Mucosa of rectum (tissue), 2 donors: ENCODE results near the gene RALGDS.

Source experiments
- H3K27ac ChIP-seq, 2 donors: one replicate each; pipeline ENCODE4 v1.7.0; 2013; ENCODE audit warnings: inconsistent platforms in 2 of 2, low read depth in 2 of 2, low read length in 2 of 2
- H3K27me3 ChIP-seq, 2 donors: one replicate each; pipeline ENCODE4 v1.7.0; 2013; ENCODE audit warnings: low read length in 2 of 2; ENCODE audit not compliant: control insufficient read depth in 2 of 2, insufficient read depth in 2 of 2
- H3K36me3 ChIP-seq, 2 donors: one replicate each; pipeline ENCODE4 v1.7.0; 2013; ENCODE audit warnings: low read length in 2 of 2; ENCODE audit not compliant: control insufficient read depth in 2 of 2, insufficient read depth in 2 of 2
- H3K4me1 ChIP-seq, 2 donors: one replicate each; pipeline ENCODE4 v1.7.0; 2013; ENCODE audit warnings: low read length in 2 of 2, mild to moderate bottlenecking in 1 of 2; ENCODE audit not compliant: control insufficient read depth in 2 of 2, insufficient read depth in 2 of 2
- H3K4me3 ChIP-seq, 2 donors: one replicate each; pipeline ENCODE4 v1.7.0; 2013; ENCODE audit warnings: low read length in 2 of 2
- H3K9ac ChIP-seq, 2 donors: one replicate each; pipeline ENCODE4 v1.7.0; 2013; ENCODE audit warnings: low read length in 2 of 2, low read depth in 1 of 2, mild to moderate bottlenecking in 1 of 2
- H3K9me3 ChIP-seq, 2 donors: one replicate each; pipeline ENCODE4 v1.7.0; 2013; ENCODE audit warnings: low read length in 2 of 2; ENCODE audit not compliant: control insufficient read depth in 2 of 2
- donor health status: healthy.
- donor health status: Normal muscosa, but diverticular disease.

The RALGDS gene

DNA sequence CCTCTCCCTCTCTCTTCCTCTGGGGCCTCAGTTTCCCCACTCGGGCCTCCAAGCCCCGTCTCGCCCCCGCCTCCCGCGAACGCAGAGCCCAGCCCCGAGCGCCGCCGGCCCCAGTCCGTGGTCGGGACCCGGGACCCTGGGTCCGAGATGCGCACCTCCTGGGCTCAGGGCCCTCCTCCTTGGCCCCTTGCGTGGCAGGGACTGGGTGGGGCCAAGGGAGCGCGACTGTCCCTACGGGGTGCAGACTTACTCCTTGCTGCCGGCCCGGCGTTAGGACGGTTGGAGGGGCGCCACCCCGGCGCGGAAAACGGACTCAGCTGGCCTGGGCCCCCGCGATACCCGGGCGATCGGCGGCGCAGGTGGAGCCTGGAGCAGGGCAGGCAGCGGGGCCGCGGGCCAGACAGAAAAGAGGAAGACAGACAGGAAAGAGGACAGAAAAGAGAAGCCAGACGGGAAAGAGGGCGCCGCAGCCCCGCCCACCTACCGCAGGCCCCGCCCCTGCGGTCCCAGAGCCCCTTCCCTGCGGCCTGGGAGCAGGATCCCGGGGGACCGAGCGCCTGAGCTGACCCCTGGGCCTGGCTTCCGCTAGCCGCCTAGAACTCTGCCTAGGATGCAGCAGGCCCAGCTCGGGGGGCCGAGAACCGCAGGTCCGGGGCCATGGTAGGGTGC, 42.6 kb upstream of the RALGDS start, which contains the start of gene GBGT1:
Gene GBGT1 (minus strand): TSS at position 411 of the 669 bp plus-strand sequence. CDS start 1,502 bp downstream, outside the sequence.
- Histone ChIP-seq H3K27ac (peak within 1 kb of the TSS; percentile 53 to 56), H3K4me3 (peak within 1 kb of the TSS; percentile 64 to 68), H3K9me3 (no peaks in the 10 kb centered on the region), H3K36me3 (no peaks in the 10 kb centered on the region), H3K4me1 (peaks cover 8% of the 10 kb centered on the region in 2 donors), H3K27me3 (no peaks in the 10 kb centered on the region), H3K9ac (peak within 1 kb of the TSS; percentile 56 to 71)

DNA sequence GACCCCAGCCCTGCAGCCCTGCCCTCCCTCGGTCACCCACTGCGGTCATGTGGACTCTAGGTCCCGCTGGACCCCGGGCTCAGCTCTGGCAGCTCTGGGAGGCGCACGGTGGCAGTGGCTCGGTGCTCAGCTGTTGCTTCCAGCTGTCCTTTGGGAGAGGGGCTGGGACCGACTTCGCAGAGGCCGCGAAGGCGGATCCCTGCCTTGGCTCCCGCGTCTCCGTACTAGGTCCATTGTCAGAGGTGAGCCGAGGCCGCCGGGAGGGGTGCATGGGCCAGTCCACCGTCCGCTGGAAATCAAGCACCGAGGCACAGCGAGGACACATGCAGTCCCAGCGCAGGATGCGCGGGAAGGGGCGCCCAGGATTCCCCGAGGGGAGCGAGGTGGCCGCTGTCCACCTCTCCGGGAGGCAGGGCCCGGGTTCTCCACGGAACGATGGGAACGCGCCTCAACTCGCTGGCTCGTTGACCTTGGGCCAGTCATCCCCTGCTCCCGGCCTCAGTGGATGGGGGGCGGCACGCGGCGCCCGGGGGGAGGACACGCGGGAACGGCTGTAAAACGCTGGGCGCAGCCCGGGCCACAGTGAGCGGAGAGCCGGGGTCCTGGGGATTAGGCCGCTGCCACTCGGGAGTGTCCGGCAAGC, 41.9 kb upstream of the RALGDS start:
- H3K27ac ChIP-seq = peak overlapping the region; percentile 53 to 56
- peak overlapping the region; percentile 56 to 71 for H3K9ac ChIP-seq
- peak overlapping the region; percentile 64 to 68 for H3K4me3 ChIP-seq
- no peaks in the 10 kb centered on the region for H3K36me3 ChIP-seq
- no peaks in the 10 kb centered on the region for H3K27me3 ChIP-seq
- no peaks in the 10 kb centered on the region for H3K9me3 ChIP-seq
- peaks cover 8% of the 10 kb centered on the region in 2 donors for H3K4me1 ChIP-seq

DNA sequence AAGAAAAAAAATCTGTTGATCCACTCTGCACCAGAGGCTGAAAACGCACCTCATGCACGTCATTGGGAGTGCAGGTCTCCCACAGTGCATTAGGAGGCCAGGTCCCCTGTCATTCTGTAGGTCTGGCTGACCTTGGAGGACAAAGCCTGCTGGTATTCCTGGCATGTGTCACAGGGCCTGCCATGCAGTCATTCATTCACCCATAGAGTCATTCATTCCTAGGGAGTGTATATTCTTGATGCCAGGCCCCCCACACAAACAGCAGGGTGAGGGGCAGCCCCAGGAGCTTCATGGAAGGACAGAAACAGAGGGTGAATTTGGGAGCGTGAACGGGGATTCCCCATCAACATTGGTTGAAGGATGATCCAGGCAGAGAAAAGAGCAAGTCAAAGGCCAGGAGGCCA, 40.5 kb upstream of the RALGDS start:
- H3K9ac ChIP-seq = no peak overlapping the region
- peaks cover 0 to 3% of the 10 kb centered on the region in 2 donors for H3K36me3 ChIP-seq
- no peak overlapping the region for H3K4me3 ChIP-seq
- H3K27ac ChIP-seq = no peak overlapping the region
- H3K4me1 ChIP-seq = peaks cover 8% of the 10 kb centered on the region in 2 donors
- H3K9me3 ChIP-seq = no peaks in the 10 kb centered on the region
- no peaks in the 10 kb centered on the region for H3K27me3 ChIP-seq

DNA sequence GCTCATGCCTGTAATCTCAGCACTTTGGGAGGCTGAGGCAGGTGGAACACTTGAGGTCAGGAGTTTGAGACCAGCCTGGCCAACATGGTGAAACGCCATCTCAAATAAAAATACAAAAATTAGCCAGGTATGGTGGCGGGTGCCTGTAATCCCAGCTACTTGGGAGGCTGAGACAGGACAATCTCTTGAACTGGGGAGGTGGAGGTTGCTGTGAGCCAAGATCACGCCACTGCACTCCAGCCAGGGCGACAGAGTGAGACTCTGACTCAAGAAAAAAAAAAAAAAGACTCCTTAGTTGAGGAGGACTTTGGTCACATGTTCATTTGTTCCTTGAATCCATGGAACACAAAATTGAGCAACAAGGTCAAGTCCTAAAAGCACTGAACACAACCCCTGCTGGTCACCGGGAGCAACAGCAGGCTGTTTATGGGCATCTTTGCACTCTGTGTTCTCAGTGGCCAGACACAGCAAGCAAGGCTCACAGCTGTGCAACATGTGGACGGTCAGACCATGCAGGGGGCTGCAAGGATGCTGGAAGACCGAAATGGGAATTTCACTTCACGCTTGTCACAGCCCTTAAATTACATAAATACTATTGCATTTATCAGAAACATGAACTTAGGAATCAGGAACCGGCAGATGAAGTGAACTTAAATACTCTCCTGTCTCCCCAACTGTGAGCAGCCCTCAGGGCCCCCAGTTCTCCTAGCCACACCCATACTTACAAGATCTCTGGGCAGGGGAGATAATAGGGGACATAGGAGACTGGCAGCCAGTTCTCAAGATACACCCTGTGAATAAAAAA, 39.9 kb upstream of the RALGDS start:
- H3K27ac ChIP-seq = no peak overlapping the region
- H3K4me3 ChIP-seq = no peak overlapping the region
- H3K4me1 ChIP-seq = peaks cover 8% of the 10 kb centered on the region in 2 donors
- H3K9ac ChIP-seq = no peak overlapping the region
- no peaks in the 10 kb centered on the region for H3K9me3 ChIP-seq
- no peaks in the 10 kb centered on the region for H3K27me3 ChIP-seq
- H3K36me3 ChIP-seq = peaks cover 0 to 3% of the 10 kb centered on the region in 2 donors

DNA sequence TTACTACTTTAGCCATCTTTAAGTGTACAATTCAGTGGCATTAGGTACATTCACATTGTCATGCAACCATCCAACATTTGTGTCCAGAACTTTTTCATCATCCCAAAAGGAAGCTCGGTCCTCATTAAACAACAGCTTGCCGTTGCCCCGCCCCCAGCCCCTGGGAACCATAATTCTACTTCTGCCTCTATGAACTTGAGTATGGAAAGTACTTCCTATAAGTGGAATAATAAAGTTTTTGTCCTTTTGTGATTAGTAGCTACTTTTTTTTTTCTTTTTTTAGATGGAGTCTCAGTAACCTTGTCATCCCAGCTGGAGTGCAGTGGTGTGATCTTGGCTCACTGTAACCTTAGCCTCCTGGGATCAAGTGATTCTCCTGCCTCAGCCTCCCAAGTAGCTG, 37.7 kb upstream of the RALGDS start:
- H3K9me3 ChIP-seq = no peaks in the 10 kb centered on the region
- no peak overlapping the region for H3K9ac ChIP-seq
- no peak overlapping the region for H3K4me3 ChIP-seq
- H3K4me1 ChIP-seq = peaks cover 2 to 5% of the 10 kb centered on the region in 2 donors
- H3K27ac ChIP-seq = no peak overlapping the region
- H3K27me3 ChIP-seq = no peaks in the 10 kb centered on the region
- peaks cover 0 to 3% of the 10 kb centered on the region in 2 donors for H3K36me3 ChIP-seq

DNA sequence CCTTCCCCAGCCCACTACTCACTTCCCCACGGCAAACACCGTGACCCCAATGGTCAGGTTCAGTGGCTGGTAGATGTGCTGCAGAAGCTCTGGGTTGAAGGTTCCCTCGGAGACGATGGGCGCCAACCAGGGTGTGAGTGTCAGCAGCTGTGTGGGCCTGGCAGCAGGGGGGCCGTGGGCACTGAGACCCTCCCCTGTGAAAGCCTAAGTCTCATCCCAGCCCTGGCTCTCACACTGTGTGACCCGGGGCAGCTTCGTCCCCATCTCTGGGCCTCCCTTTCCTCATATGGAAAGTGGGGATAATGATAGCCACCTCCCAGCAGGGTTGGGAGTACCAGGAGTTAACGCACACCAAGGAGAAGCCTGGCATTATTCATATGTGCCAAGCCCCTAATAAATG, 34.1 kb upstream of the RALGDS start:
- no peak overlapping the region for H3K4me3 ChIP-seq
- no peak overlapping the region for H3K27ac ChIP-seq
- H3K9ac ChIP-seq = no peak overlapping the region
- H3K27me3 ChIP-seq = no peaks in the 10 kb centered on the region
- no peaks in the 10 kb centered on the region for H3K4me1 ChIP-seq
- H3K9me3 ChIP-seq = no peaks in the 10 kb centered on the region
- H3K36me3 ChIP-seq = peaks cover 0 to 3% of the 10 kb centered on the region in 2 donors

DNA sequence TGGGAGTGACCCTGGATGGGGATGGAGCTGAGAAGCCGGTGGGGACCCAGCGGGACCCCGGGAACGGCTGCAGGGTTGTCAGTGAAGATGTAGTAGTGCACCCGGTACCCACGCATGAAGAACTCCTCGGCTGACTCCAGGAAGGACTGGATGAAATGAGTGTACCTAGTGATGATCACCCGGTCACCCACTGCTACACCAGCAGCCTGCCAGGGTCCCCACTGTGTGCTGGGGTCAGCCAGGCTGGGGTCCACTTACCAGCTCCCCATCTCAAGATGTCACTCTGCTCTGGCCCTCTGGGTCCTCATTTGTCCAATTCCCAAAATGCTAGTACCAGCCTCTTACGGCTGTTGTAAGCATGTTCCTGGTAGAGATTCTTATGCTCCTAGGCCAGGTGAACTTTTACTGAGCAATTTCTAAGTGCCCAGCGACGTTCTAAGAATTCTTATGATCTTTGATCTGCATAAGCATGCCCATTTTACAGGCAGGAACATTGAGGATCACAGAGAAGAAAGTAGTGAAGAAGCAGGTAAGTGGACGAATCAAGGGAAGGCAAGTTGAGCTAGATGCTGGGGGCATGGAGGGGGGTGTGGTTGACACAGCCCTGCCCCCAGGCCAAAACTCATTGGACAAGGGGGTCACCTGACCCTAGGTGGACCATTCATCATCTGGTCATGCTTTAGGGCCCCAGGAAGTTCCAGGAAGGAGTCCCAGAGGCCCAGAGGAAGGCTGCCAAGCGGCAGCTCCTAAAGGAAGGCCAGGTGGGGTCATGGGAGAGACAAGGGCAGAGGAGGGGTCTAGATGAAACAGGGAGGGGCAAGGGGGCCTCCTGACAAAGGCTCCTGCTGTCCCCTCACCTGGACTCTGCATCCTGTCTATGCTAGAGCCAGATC, 33.3 kb upstream of the RALGDS start:
- H3K9ac ChIP-seq = no peak overlapping the region
- no peaks in the 10 kb centered on the region for H3K9me3 ChIP-seq
- H3K36me3 ChIP-seq = peaks cover 0 to 3% of the 10 kb centered on the region in 2 donors
- no peaks in the 10 kb centered on the region for H3K27me3 ChIP-seq
- peaks cover 4% of the 10 kb centered on the region in 2 donors for H3K4me1 ChIP-seq
- H3K27ac ChIP-seq = no peak overlapping the region
- H3K4me3 ChIP-seq = no peak overlapping the region

DNA sequence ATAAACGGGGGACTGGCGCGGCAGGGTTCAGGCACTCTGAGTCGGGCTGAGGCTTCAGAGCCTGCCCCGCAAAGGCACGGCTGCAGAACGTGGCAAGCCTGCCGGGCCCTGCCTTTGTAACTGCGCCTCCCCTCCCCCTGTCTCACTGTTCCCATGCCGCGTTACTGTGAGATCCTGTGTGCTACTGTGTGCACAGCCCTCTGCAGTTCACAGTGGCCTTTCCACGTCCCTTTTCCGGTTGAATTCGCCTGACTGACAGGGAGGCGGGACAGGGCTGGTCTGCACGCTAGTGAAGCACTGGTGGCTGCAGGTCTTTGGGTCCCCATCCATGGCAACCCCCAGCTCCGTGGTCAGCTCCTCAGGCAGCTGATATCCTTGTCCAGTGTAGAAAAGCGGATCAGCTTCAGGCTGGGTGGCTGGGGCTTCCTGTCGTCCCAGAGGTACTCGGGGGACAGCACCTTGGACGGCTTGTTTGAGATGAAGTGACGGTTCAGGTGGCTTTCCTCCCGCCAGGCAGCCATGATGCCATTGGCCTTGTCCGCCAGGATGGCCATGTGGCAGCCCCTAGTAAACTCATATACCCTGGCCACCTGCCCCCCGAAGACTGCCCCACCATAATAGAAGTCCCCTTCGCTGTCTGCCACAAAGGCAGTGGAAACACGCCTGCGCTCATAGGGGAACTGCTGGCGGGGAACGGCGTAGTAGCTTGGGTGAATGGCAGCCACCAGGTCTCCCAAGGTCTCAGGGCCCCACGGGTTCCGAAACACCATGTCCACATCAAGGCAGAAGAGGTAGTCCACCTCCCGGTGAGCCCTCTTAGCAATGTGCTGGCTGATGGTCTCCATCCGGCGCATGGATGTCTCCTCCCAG, 32.4 kb upstream of the RALGDS start:
- peaks cover 0 to 3% of the 10 kb centered on the region in 2 donors for H3K36me3 ChIP-seq
- no peak overlapping the region for H3K27ac ChIP-seq

More for the DNA sequence above, 32.4 kb upstream of the RALGDS start:
- H3K9me3 ChIP-seq = no peaks in the 10 kb centered on the region
- H3K9ac ChIP-seq = no peak overlapping the region
- peaks cover 6 to 8% of the 10 kb centered on the region in 2 donors for H3K4me1 ChIP-seq
- no peak overlapping the region for H3K4me3 ChIP-seq
- H3K27me3 ChIP-seq = no peaks in the 10 kb centered on the region
